K562 treated with DMSO at 1 percent for 12 hours (cell line): Measurements from ENCODE around the gene ZNF423. TPM values are rescaled to one million over a fixed set of nuclear protein-coding genes. Genes with fewer than 3 reads are reported as not detected.

Experiments used
- total RNA-seq: library from RNA; unstranded; fragments of 300-600 nt; gene quantifications from 2 replicates; pipeline ENCODE4 v1.2.3, GENCODE V29; 2022; ENCODE audit not compliant: insufficient read depth

Gene ZNF423
- not detected in 2 replicates for total RNA-seq

GRCh38 chr16:49855822-49856671 lies at the start of gene ZNF423:
ZNF423 (minus strand) TSS chr16:49856112; CDS start chr16:49855774, 338 bp downstream.

Other genes with a start within 250 kb of the ZNF423 start
- 3.5 and 15.7 TPM in 2 replicates for gene CNEP1R1, start 169.1 kb upstream of the ZNF423 start, total RNA-seq
- 7.7 and 11.6 TPM in 2 replicates for gene HEATR3, start 209.9 kb upstream of the ZNF423 start, total RNA-seq